Activated CD4-positive, alpha-beta T cell treated with anti-CD3 and anti-CD28 coated beads, Interleukin-2, amount 10 ng/mL, durations not matched to agents 24 days and 14 days (primary cell): ENCODE data around the gene TRIM51G. TPM values are rescaled to one million over a fixed set of nuclear protein-coding genes. Genes with fewer than 3 reads are reported as not detected.
"Not testable (repeated sequence)": the region's sequence is repeated elsewhere in the genome, so short reads cannot be mapped to it uniquely, and the experiment has no call there.

ENCODE experiments used
- DNase-seq: peaks from one replicate; pipeline ENCODE4 v3.0.0; 2022
- H3K27ac Mint-ChIP-seq: one replicate; pipeline ENCODE4 v1.8.0; 2022; ENCODE audit warnings: mild to moderate bottlenecking, mixed read lengths
- H3K27me3 Mint-ChIP-seq: one replicate; pipeline ENCODE4 v1.8.0; 2022; ENCODE audit warnings: mixed read lengths
- H3K36me3 Mint-ChIP-seq: one replicate; pipeline ENCODE4 v1.8.0; 2022; ENCODE audit warnings: low read depth, mild to moderate bottlenecking, mixed read lengths
- H3K4me1 Mint-ChIP-seq: one replicate; pipeline ENCODE4 v1.8.0; 2021; ENCODE audit warnings: mixed read lengths
- H3K4me3 Mint-ChIP-seq: one replicate; pipeline ENCODE4 v1.8.0; 2022; ENCODE audit warnings: mild to moderate bottlenecking, moderate library complexity, mixed read lengths
- H3K9me3 Mint-ChIP-seq: one replicate; pipeline ENCODE4 v1.8.0; 2021; ENCODE audit warnings: mixed read lengths
- intact Hi-C: fragments of 100-400 bp; cut with micrococcal nuclease; formaldehyde crosslinking; loops from one replicate; pipeline ENCODE4 v1.15.1; 2023
- total RNA-seq: library from RNA; stranded (reverse); gene quantifications from 2 replicates; pipeline ENCODE4 v1.2.3, GENCODE V29; 2022

TRIM51G gene
- not detected in 2 replicates for total RNA-seq

GRCh38 chr11:48983785-48984184, at the start of gene TRIM51G:
TSS of gene TRIM51G (minus strand) at chr11:48983885. CDS start at chr11:48981695, 2,190 bp downstream.
- H3K36me3 Mint-ChIP-seq, H3K27me3 Mint-ChIP-seq, H3K4me3 Mint-ChIP-seq, DNase-seq, intact Hi-C loops, H3K9me3 Mint-ChIP-seq, H3K27ac Mint-ChIP-seq, H3K4me1 Mint-ChIP-seq: not testable (repeated sequence)

- H3K27ac Mint-ChIP-seq, H3K27me3 Mint-ChIP-seq, DNase-seq, H3K36me3 Mint-ChIP-seq, intact Hi-C loops, H3K4me1 Mint-ChIP-seq, H3K9me3 Mint-ChIP-seq, H3K4me3 Mint-ChIP-seq: not testable (repeated sequence)
Observed at GRCh38 chr11:49028523-49028922, 44.8 kb upstream of the TRIM51G start, which contains the start of gene TRIM49B. TSS of gene TRIM49B (plus strand) at chr11:49028823. CDS start at chr11:49031600, 2,777 bp downstream.

GRCh38 chr11:48968592-48968991, 15.1 kb downstream of the TRIM51G start:
- H3K27me3 Mint-ChIP-seq, H3K4me3 Mint-ChIP-seq, H3K4me1 Mint-ChIP-seq, DNase-seq, H3K9me3 Mint-ChIP-seq, intact Hi-C loops, H3K36me3 Mint-ChIP-seq, H3K27ac Mint-ChIP-seq: not testable (repeated sequence)

- H3K27ac Mint-ChIP-seq, H3K4me1 Mint-ChIP-seq, H3K9me3 Mint-ChIP-seq, H3K36me3 Mint-ChIP-seq, H3K4me3 Mint-ChIP-seq, intact Hi-C loops, H3K27me3 Mint-ChIP-seq, DNase-seq: not testable (repeated sequence)
Observed at GRCh38 chr11:48955315-48956049, 28.2 kb downstream of the TRIM51G start.

- H3K36me3 Mint-ChIP-seq, intact Hi-C loops, H3K4me1 Mint-ChIP-seq, H3K4me3 Mint-ChIP-seq, DNase-seq, H3K27ac Mint-ChIP-seq, H3K27me3 Mint-ChIP-seq, H3K9me3 Mint-ChIP-seq: not testable (repeated sequence)
Observed at GRCh38 chr11:48945796-48946195, 37.9 kb downstream of the TRIM51G start.

Other genes starting within 250 kb of the TRIM51G start
- gene TRIM49B, start 44.9 kb upstream of the TRIM51G start, total RNA-seq = not detected in 2 replicates
- not detected in 2 replicates for gene TRIM64C, start 75.2 kb upstream of the TRIM51G start, total RNA-seq
- gene FOLH1, start 224.7 kb upstream of the TRIM51G start, total RNA-seq = not detected in 2 replicates